Mucosa of stomach (tissue), 1 donor: Measurements from ENCODE around the gene ADARB1.

Experiments
- H3K27me3 ChIP-seq: one replicate; pipeline ENCODE4 v1.7.0; 2013; ENCODE audit warnings: mild to moderate bottlenecking, low read length; ENCODE audit not compliant: control insufficient read depth, insufficient read depth
- H3K36me3 ChIP-seq: one replicate; pipeline ENCODE4 v1.7.0; 2013; ENCODE audit warnings: low read length; ENCODE audit not compliant: control insufficient read depth, insufficient read depth
- H3K4me1 ChIP-seq: one replicate; pipeline ENCODE4 v1.7.0; 2013; ENCODE audit warnings: mild to moderate bottlenecking, low read length; ENCODE audit not compliant: control insufficient read depth, insufficient read depth
- H3K4me3 ChIP-seq: one replicate; pipeline ENCODE4 v1.7.0; 2013; ENCODE audit warnings: low read length
- H3K9ac ChIP-seq: one replicate; pipeline ENCODE4 v1.7.0; 2013; ENCODE audit warnings: mild to moderate bottlenecking, low read length, moderate library complexity
- H3K9me3 ChIP-seq: one replicate; pipeline ENCODE4 v1.7.0; 2013; ENCODE audit warnings: mild to moderate bottlenecking, low read length, moderate library complexity; ENCODE audit not compliant: control insufficient read depth
- donor health status: Pancreatic carcinoma.

The ADARB1 gene

GRCh38 chr21:45162809-45163208, 88.4 kb downstream of the ADARB1 start:
- H3K9me3 ChIP-seq = no peaks in the 10 kb centered on the region
- no peaks in the 10 kb centered on the region for H3K27me3 ChIP-seq
- no peak overlapping the region for H3K4me3 ChIP-seq
- no peaks in the 10 kb centered on the region for H3K4me1 ChIP-seq
- H3K9ac ChIP-seq = no peak overlapping the region
- no peaks in the 10 kb centered on the region for H3K36me3 ChIP-seq

- no peaks in the 10 kb centered on the region for H3K9me3 ChIP-seq
- H3K4me1 ChIP-seq = no peaks in the 10 kb centered on the region
- no peaks in the 10 kb centered on the region for H3K27me3 ChIP-seq
- H3K36me3 ChIP-seq = no peaks in the 10 kb centered on the region
- H3K9ac ChIP-seq = no peak overlapping the region
- no peak overlapping the region for H3K4me3 ChIP-seq
Measured at GRCh38 chr21:45163413-45164123, 89.2 kb downstream of the ADARB1 start.

GRCh38 chr21:45164124-45164511, 89.7 kb downstream of the ADARB1 start:
- Histone ChIP-seq H3K9ac (no peak overlapping the region), H3K9me3 (no peaks in the 10 kb centered on the region), H3K4me1 (no peaks in the 10 kb centered on the region), H3K27me3 (no peaks in the 10 kb centered on the region), H3K36me3 (no peaks in the 10 kb centered on the region), H3K4me3 (no peak overlapping the region)

GRCh38 chr21:45164838-45165237, 90.5 kb downstream of the ADARB1 start:
- Histone ChIP-seq H3K4me1 (no peaks in the 10 kb centered on the region), H3K36me3 (no peaks in the 10 kb centered on the region), H3K27me3 (no peaks in the 10 kb centered on the region), H3K9ac (no peak overlapping the region), H3K4me3 (no peak overlapping the region), H3K9me3 (no peaks in the 10 kb centered on the region)

- Histone ChIP-seq H3K36me3 (no peaks in the 10 kb centered on the region), H3K27me3 (no peaks in the 10 kb centered on the region), H3K9ac (no peak overlapping the region), H3K9me3 (no peaks in the 10 kb centered on the region), H3K4me1 (no peaks in the 10 kb centered on the region), H3K4me3 (no peak overlapping the region)
Measured at GRCh38 chr21:45166931-45167330, 92.6 kb downstream of the ADARB1 start.

GRCh38 chr21:45167796-45168222, 93.4 kb downstream of the ADARB1 start:
- Histone ChIP-seq H3K36me3 (no peaks in the 10 kb centered on the region), H3K4me3 (no peak overlapping the region), H3K27me3 (no peaks in the 10 kb centered on the region), H3K4me1 (no peaks in the 10 kb centered on the region), H3K9me3 (no peaks in the 10 kb centered on the region), H3K9ac (no peak overlapping the region)

- no peaks in the 10 kb centered on the region for H3K9me3 ChIP-seq
- no peaks in the 10 kb centered on the region for H3K36me3 ChIP-seq
- H3K9ac ChIP-seq = no peak overlapping the region
- H3K27me3 ChIP-seq = no peaks in the 10 kb centered on the region
- no peak overlapping the region for H3K4me3 ChIP-seq
- no peaks in the 10 kb centered on the region for H3K4me1 ChIP-seq
Measured at GRCh38 chr21:45168522-45168921, 94.1 kb downstream of the ADARB1 start.

GRCh38 chr21:45169001-45169400, 94.6 kb downstream of the ADARB1 start:
- no peaks in the 10 kb centered on the region for H3K4me1 ChIP-seq
- H3K9me3 ChIP-seq = no peaks in the 10 kb centered on the region
- no peaks in the 10 kb centered on the region for H3K27me3 ChIP-seq
- H3K9ac ChIP-seq = no peak overlapping the region
- H3K4me3 ChIP-seq = no peak overlapping the region
- H3K36me3 ChIP-seq = no peaks in the 10 kb centered on the region

GRCh38 chr21:45169682-45170081, 95.3 kb downstream of the ADARB1 start:
- H3K4me3 ChIP-seq = no peak overlapping the region
- H3K4me1 ChIP-seq = no peaks in the 10 kb centered on the region
- H3K27me3 ChIP-seq = no peaks in the 10 kb centered on the region
- no peaks in the 10 kb centered on the region for H3K9me3 ChIP-seq
- no peaks in the 10 kb centered on the region for H3K36me3 ChIP-seq
- no peak overlapping the region for H3K9ac ChIP-seq

GRCh38 chr21:45170987-45171386, 96.6 kb downstream of the ADARB1 start:
- Histone ChIP-seq H3K36me3 (no peaks in the 10 kb centered on the region), H3K4me1 (no peaks in the 10 kb centered on the region), H3K4me3 (no peak overlapping the region), H3K9ac (no peak overlapping the region), H3K27me3 (no peaks in the 10 kb centered on the region), H3K9me3 (no peaks in the 10 kb centered on the region)

- H3K36me3 ChIP-seq = no peaks in the 10 kb centered on the region
- no peaks in the 10 kb centered on the region for H3K27me3 ChIP-seq
- H3K9me3 ChIP-seq = no peaks in the 10 kb centered on the region
- H3K4me3 ChIP-seq = no peak overlapping the region
- no peak overlapping the region for H3K9ac ChIP-seq
- no peaks in the 10 kb centered on the region for H3K4me1 ChIP-seq
Measured at GRCh38 chr21:45172420-45172819, 98.0 kb downstream of the ADARB1 start.

- Histone ChIP-seq H3K27me3 (no peaks in the 10 kb centered on the region), H3K4me3 (no peak overlapping the region), H3K36me3 (no peaks in the 10 kb centered on the region), H3K4me1 (no peaks in the 10 kb centered on the region), H3K9ac (no peak overlapping the region), H3K9me3 (no peaks in the 10 kb centered on the region)
Measured at GRCh38 chr21:45175326-45176095, 101.1 kb downstream of the ADARB1 start.
